ENCODE data around the gene DDHD1.

Gene DDHD1

DNA sequence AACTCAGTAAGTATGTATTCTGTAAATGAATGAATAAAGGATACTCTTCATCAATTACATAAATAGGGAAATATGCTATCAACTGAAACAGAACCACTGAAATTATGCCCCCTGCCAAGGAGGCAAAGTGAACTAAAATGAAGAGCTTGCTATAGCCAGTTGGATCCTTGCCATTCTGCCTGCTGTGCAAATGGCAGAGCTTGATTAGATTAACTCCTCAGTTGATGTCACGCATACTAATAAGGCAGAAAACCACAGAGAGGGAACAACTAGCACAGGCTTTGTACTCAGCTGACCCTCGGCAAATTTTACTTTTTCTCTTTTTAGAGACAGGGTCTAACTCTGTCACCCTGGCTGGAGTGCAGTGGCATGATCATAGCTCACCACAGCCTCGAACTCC is 165.6 kb downstream of the DDHD1 start:
- DNase-seq, result peak; percentile 42 to 78

GRCh38 chr14:52987042-52987441 is 166.1 kb downstream of the DDHD1 start:
- peak; percentile 47 to 73 for DNase-seq
